Measurements from ENCODE around the gene GLI3. TPM values are rescaled to one million over a fixed set of nuclear protein-coding genes. Genes with fewer than 3 reads are reported as not detected.

Gene GLI3
- polyA plus RNA-seq, 1 of the 3 experiments (the other 2 are of a cell fraction) = 0.08 TPM

DNA sequence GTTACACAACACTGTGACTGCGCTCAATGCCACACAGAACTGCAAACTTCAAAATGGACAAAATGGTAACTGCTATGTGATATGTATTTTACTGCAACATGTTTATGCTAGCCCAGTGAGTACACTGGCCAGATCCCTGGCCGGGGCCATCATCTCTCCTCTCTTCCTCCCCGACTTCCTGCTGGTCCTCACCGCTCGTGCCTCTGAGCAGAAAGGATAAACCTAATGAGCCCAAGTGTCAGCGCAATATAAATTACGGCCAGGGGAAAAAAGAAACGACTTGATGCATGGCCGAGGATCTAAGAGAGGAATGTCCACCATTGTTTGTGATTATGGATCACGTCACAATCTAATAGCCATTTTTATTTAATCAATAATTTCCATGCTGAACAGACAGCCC, 225.2 kb downstream of the GLI3 start:
- no peak overlapping the region for H3K27ac ChIP-seq (ENCODE audit: low read depth in 2 of 2, low read length in 1 of 2)
- H3K9me2 ChIP-seq = no peaks in the 10 kb centered on the region
- H3K9me3 ChIP-seq = peaks cover 6% of the 10 kb centered on the region; the same call in 1 of the 2 replicates
- no peaks in the 10 kb centered on the region for H3K36me3 ChIP-seq (replicated peaks in 1 of 2; ENCODE audit: control insufficient read depth in 1 of 2, insufficient read depth in 2 of 2, low read length in 1 of 2)
- no peak overlapping the region for H2AFZ ChIP-seq (ENCODE audit: low read depth)
- ChIA-PET POLR2A (no interaction called here), CTCF (interaction anchor here (1.0 kb wide), 1 partner anchor 71 kb away, joined by 3 read pairs; no protein-coding TSS in a partner anchor)
- no peaks in the 10 kb centered on the region for H3K79me2 ChIP-seq (ENCODE audit: insufficient read depth)
- DNase-seq = no peak
- TF ChIP-seq, protein P1, sequence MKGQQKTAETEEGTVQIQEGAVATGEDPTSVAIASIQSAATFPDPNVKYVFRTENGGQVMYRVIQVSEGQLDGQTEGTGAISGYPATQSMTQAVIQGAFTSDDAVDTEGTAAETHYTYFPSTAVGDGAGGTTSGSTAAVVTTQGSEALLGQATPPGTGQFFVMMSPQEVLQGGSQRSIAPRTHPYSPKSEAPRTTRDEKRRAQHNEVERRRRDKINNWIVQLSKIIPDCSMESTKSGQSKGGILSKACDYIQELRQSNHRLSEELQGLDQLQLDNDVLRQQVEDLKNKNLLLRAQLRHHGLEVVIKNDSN (IDR thresholded peaks at IDR 0.05; ENCODE audit: borderline replicate concordance, low read depth) = no peak
- no peak for TF ChIP-seq RCOR1 (IDR thresholded peaks at IDR 0.05; ENCODE audit: low read length)
- no peak for TF ChIP-seq NFIC (IDR thresholded peaks at IDR 0.05; ENCODE audit: borderline replicate concordance)
- no peak for TF ChIP-seq EP300 (IDR thresholded peaks at IDR 0.05; ENCODE audit: borderline replicate concordance in 1 of 2, low read depth in 1 of 2, low read length in 1 of 2)
- no peak for TF ChIP-seq TEAD4 (IDR thresholded peaks at IDR 0.05; ENCODE audit: borderline replicate concordance, insufficient read depth)
- no peak for TF ChIP-seq POLR2AphosphoS5 (IDR thresholded peaks at IDR 0.05; ENCODE audit: low read depth, low read length)
- no peak for TF ChIP-seq GATA2 (CRISPR knock-in tag; IDR thresholded peaks at IDR 0.05)
- no peak for TF ChIP-seq SMC3 (IDR thresholded peaks at IDR 0.05; ENCODE audit: low read depth, low read length)
- TF ChIP-seq IRF3 (IDR thresholded peaks at IDR 0.05; ENCODE audit: low read depth, low read length) = no peak
- no peak for TF ChIP-seq CHD2 (IDR thresholded peaks at IDR 0.05; ENCODE audit: low read length, partially characterized antibody)
- TF ChIP-seq GABPA (IDR thresholded peaks at IDR 0.05; ENCODE audit: low read depth) = no peak
- TF ChIP-seq RXRA (IDR thresholded peaks at IDR 0.05; ENCODE audit: borderline replicate concordance, low read depth) = no peak
- no peak for TF ChIP-seq NRF1 (IDR thresholded peaks at IDR 0.05; ENCODE audit: low read depth, low read length)
- TF ChIP-seq MXI1 (IDR thresholded peaks at IDR 0.05; ENCODE audit: low read depth, low read length) = no peak
- no peak for TF ChIP-seq ELF1 (IDR thresholded peaks at IDR 0.05)
- no peak for TF ChIP-seq FOSL2 (IDR thresholded peaks at IDR 0.05; ENCODE audit: borderline replicate concordance, low read depth)
- TF ChIP-seq, protein P2, sequence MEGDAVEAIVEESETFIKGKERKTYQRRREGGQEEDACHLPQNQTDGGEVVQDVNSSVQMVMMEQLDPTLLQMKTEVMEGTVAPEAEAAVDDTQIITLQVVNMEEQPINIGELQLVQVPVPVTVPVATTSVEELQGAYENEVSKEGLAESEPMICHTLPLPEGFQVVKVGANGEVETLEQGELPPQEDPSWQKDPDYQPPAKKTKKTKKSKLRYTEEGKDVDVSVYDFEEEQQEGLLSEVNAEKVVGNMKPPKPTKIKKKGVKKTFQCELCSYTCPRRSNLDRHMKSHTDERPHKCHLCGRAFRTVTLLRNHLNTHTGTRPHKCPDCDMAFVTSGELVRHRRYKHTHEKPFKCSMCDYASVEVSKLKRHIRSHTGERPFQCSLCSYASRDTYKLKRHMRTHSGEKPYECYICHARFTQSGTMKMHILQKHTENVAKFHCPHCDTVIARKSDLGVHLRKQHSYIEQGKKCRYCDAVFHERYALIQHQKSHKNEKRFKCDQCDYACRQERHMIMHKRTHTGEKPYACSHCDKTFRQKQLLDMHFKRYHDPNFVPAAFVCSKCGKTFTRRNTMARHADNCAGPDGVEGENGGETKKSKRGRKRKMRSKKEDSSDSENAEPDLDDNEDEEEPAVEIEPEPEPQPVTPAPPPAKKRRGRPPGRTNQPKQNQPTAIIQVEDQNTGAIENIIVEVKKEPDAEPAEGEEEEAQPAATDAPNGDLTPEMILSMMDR (IDR thresholded peaks at IDR 0.05) = no peak
- no peak for TF ChIP-seq SIN3A (IDR thresholded peaks at IDR 0.05; ENCODE audit: borderline replicate concordance, low read depth, low read length)
- TF ChIP-seq TCF12 (IDR thresholded peaks at IDR 0.05) = no peak
- TF ChIP-seq RAD21 (IDR thresholded peaks at IDR 0.05; ENCODE audit: low read length) = no peak
- H3K4me2 ChIP-seq = no peak overlapping the region; the same call in 1 of the 2 replicates
- H3K27me3 ChIP-seq (ENCODE audit: insufficient read depth) = peaks cover 68% of the 10 kb centered on the region
- no peaks in the 10 kb centered on the region for H3K4me1 ChIP-seq (ENCODE audit: control insufficient read depth in 1 of 2, insufficient read depth in 2 of 2, low read depth in 1 of 2, low read length in 1 of 2)
- H3K4me3 ChIP-seq (ENCODE audit: low read depth in 2 of 2, low read length in 1 of 2) = no peak overlapping the region
- H3F3A ChIP-seq (replicated peaks; ENCODE audit: insufficient read depth) = no peaks in the 10 kb centered on the region
- 12% methylated on average over 10 of the region's 10 CpGs for WGBS (ENCODE audit: low lambda C conversion rate)
- no peaks in the 10 kb centered on the region for H4K20me1 ChIP-seq (ENCODE audit: insufficient read depth)
- H3K9ac ChIP-seq = no peak overlapping the region

All from SK-N-SH (cell line).